Nephron (organoid): ENCODE measurements around the gene ADGRD1.

Source experiments
- H3K27ac Mint-ChIP-seq, 3 experiments: 2 replicates each; pipeline ENCODE4 v1.8.0; 2020; ENCODE audit warnings: mixed read lengths in 3 of 3, mild to moderate bottlenecking in 2 of 3, moderate library complexity in 1 of 3
- H3K27me3 Mint-ChIP-seq: 2 replicates; pipeline ENCODE4 v1.8.0; 2021; ENCODE audit warnings: low read depth, mild to moderate bottlenecking, moderate library complexity, mixed read lengths
- H3K36me3 Mint-ChIP-seq: 2 replicates; pipeline ENCODE4 v1.8.0; 2020; ENCODE audit warnings: low read depth, mixed read lengths
- H3K4me1 Mint-ChIP-seq: 2 replicates; pipeline ENCODE4 v1.8.0; 2020; ENCODE audit warnings: mixed read lengths
- H3K4me3 Mint-ChIP-seq, 3 experiments: 2 replicates each; pipeline ENCODE4 v1.8.0; 2020; ENCODE audit warnings: mild to moderate bottlenecking in 3 of 3, mixed read lengths in 3 of 3, moderate library complexity in 2 of 3
- H3K9me3 Mint-ChIP-seq: 2 replicates; pipeline ENCODE4 v1.8.0; 2020; ENCODE audit warnings: mixed read lengths
- CTCF ChIP-seq, 3 experiments: fragments of 200-600 bp; sonication (generic); IDR thresholded peaks; one replicate each; pipeline ENCODE4 v1.5.0; 2021; ENCODE audit warnings: antibody characterized with exemption in 3 of 3; ENCODE audit not compliant: unreplicated experiment in 3 of 3

ADGRD1 gene

GRCh38 chr12:131057211-131057721 is 103.6 kb downstream of the ADGRD1 start:
- no peak overlapping the region for H3K4me3 Mint-ChIP-seq
- peak overlapping the region in 1 of 3 experiments; percentile 73 for H3K27ac Mint-ChIP-seq
- no peaks in the 10 kb centered on the region for H3K36me3 Mint-ChIP-seq
- peaks cover 30% of the 10 kb centered on the region for H3K4me1 Mint-ChIP-seq
- peaks cover 5% of the 10 kb centered on the region for H3K9me3 Mint-ChIP-seq
- TF ChIP-seq CTCF (IDR thresholded peaks at IDR 0.05; ENCODE audit: unreplicated experiment in 3 of 3): no peak
- H3K27me3 Mint-ChIP-seq: peaks cover 24% of the 10 kb centered on the region

- peak overlapping the region in 1 of 3 experiments; percentile 27 for H3K4me3 Mint-ChIP-seq
- peaks cover 5% of the 10 kb centered on the region for H3K9me3 Mint-ChIP-seq
- H3K36me3 Mint-ChIP-seq: no peaks in the 10 kb centered on the region
- H3K27ac Mint-ChIP-seq: peak overlapping the region; percentile 73 to 84 (median 83)
- H3K27me3 Mint-ChIP-seq: peaks cover 22% of the 10 kb centered on the region
- TF ChIP-seq CTCF (IDR thresholded peaks at IDR 0.05; ENCODE audit: unreplicated experiment in 3 of 3): no peak
- peaks cover 30% of the 10 kb centered on the region for H3K4me1 Mint-ChIP-seq
These were observed 104.2 kb downstream of the ADGRD1 start for GRCh38 chr12:131057722-131058515.

- Mint-ChIP-seq H3K27me3 (peaks cover 14% of the 10 kb centered on the region), H3K36me3 (no peaks in the 10 kb centered on the region), H3K9me3 (peaks cover 5% of the 10 kb centered on the region), H3K27ac (peak overlapping the region; percentile 73 to 84 (median 83)), H3K4me1 (peaks cover 35% of the 10 kb centered on the region), H3K4me3 (no peak overlapping the region)
- TF ChIP-seq CTCF (IDR thresholded peaks at IDR 0.05; ENCODE audit: unreplicated experiment in 3 of 3): no peak
These were observed 105.0 kb downstream of the ADGRD1 start for GRCh38 chr12:131058700-131059099.

- H3K27ac Mint-ChIP-seq: no peak overlapping the region
- no peak overlapping the region for H3K4me3 Mint-ChIP-seq
- H3K27me3 Mint-ChIP-seq: peaks cover under 1% of the 10 kb centered on the region
- H3K9me3 Mint-ChIP-seq: peaks cover 5% of the 10 kb centered on the region
- H3K4me1 Mint-ChIP-seq: peaks cover 38% of the 10 kb centered on the region
- no peaks in the 10 kb centered on the region for H3K36me3 Mint-ChIP-seq
- TF ChIP-seq CTCF (IDR thresholded peaks at IDR 0.05; ENCODE audit: unreplicated experiment in 3 of 3): no peak
These were observed 106.5 kb downstream of the ADGRD1 start for GRCh38 chr12:131060011-131060703.

- TF ChIP-seq CTCF (IDR thresholded peaks at IDR 0.05; ENCODE audit: unreplicated experiment in 3 of 3): no peak
- H3K9me3 Mint-ChIP-seq: peaks cover 5% of the 10 kb centered on the region
- H3K27ac Mint-ChIP-seq: no peak overlapping the region
- peaks cover 5% of the 10 kb centered on the region for H3K27me3 Mint-ChIP-seq
- peaks cover 34% of the 10 kb centered on the region for H3K4me1 Mint-ChIP-seq
- no peak overlapping the region for H3K4me3 Mint-ChIP-seq
- no peaks in the 10 kb centered on the region for H3K36me3 Mint-ChIP-seq
These were observed 107.5 kb downstream of the ADGRD1 start for GRCh38 chr12:131061041-131061806.
